Colonic mucosa (tissue), 4 donors: ENCODE measurements around the gene SERPINB3. TPM values are rescaled to one million over a fixed set of nuclear protein-coding genes. Genes with fewer than 3 reads are reported as not detected.

Experiments used
- DNase-seq: peaks from one replicate; pipeline ENCODE4 v3.0.0-alpha.2; 2020
- H3K27ac ChIP-seq: fragments of 200-600 bp; one replicate; pipeline ENCODE4 v1.8.0; 2021
- H3K27me3 ChIP-seq: fragments of 200-600 bp; one replicate; pipeline ENCODE4 v1.8.0; 2021
- H3K36me3 ChIP-seq: fragments of 200-600 bp; one replicate; pipeline ENCODE4 v1.8.0; 2021
- H3K4me1 ChIP-seq: fragments of 200-600 bp; one replicate; pipeline ENCODE4 v1.8.0; 2021; ENCODE audit warnings: mild to moderate bottlenecking
- H3K4me3 ChIP-seq: fragments of 200-600 bp; one replicate; pipeline ENCODE4 v1.8.0; 2021
- H3K9ac ChIP-seq, 2 donors: one replicate each; pipeline ENCODE4 v1.7.0; 2013; ENCODE audit warnings: control low read depth in 2 of 2, low read depth in 2 of 2, low read length in 2 of 2
- H3K9me3 ChIP-seq: fragments of 200-600 bp; one replicate; pipeline ENCODE4 v1.8.0; 2021
- CTCF ChIP-seq: fragments of 200-600 bp; IDR thresholded peaks from one replicate; pipeline ENCODE4 v1.8.0; 2022; ENCODE audit warnings: antibody characterized with exemption, mild to moderate bottlenecking
- intact Hi-C: fragments of 100-400 bp; cut with DNase I; formaldehyde crosslinking; loops from one replicate; pipeline ENCODE4 v1.14.1; 2022
- total RNA-seq, 2 donors: library from RNA; stranded (reverse); fragmentation: NEBNext Ultra II Directional in 1 of 2; extraction: Animal tissue kit (Norgen Biotek cat#: 25700) in 1 of 2; gene quantifications; one replicate each; pipeline ENCODE4 v1.2.1, GENCODE V29; 2021
- donor health status: healthy.
- donor health status: DM: no; HTN: no; CAD: no.
- donor health status: DM: no; HTN: no; CAD: no.

Gene SERPINB3
- total RNA-seq, 2 donors from 2014 or later: not detected

DNA sequence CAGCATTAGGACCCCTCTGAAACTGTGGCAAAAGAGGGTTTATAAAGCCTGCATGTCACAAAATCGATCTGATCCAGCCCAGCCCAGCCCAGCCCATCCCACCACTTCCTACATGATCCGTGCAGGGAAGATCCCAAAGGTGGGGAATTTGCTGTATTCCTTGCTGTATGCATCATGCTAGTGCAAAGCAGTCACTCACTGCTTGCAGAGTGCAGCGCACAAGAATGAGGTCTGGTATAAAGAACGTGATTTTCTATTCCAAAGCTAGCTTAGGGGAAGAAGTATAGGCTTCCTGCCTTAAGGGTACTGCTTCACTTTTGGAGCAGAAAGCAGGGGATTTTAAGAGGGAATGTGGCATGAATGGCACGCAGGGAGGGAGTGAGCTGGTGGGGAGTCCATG, 22.2 kb upstream of the SERPINB3 start:
- DNase-seq: no peak
- Histone ChIP-seq H3K4me1 (no peaks in the 10 kb centered on the region), H3K9ac (no peak overlapping the region), H3K9me3 (no peaks in the 10 kb centered on the region), H3K36me3 (no peaks in the 10 kb centered on the region), H3K27ac (no peak overlapping the region), H3K27me3 (no peaks in the 10 kb centered on the region), H3K4me3 (no peak overlapping the region)
- intact Hi-C loops: no loop called here
- no peak for TF ChIP-seq CTCF

- no peaks in the 10 kb centered on the region for H3K9me3 ChIP-seq
- H3K36me3 ChIP-seq: no peaks in the 10 kb centered on the region
- intact Hi-C loops: no loop called here
- no peak for TF ChIP-seq CTCF
- H3K27me3 ChIP-seq: no peaks in the 10 kb centered on the region
- H3K4me1 ChIP-seq: no peaks in the 10 kb centered on the region
- H3K9ac ChIP-seq: no peak overlapping the region
- H3K4me3 ChIP-seq: no peak overlapping the region
- no peak overlapping the region for H3K27ac ChIP-seq
- no peak for DNase-seq
Observed at GRCh38 chr18:63683152-63683551, 21.5 kb upstream of the SERPINB3 start.

GRCh38 chr18:63681449-63682340, 20.0 kb upstream of the SERPINB3 start:
- Histone ChIP-seq H3K27me3 (no peaks in the 10 kb centered on the region), H3K9ac (no peak overlapping the region), H3K9me3 (no peaks in the 10 kb centered on the region), H3K36me3 (no peaks in the 10 kb centered on the region), H3K4me3 (no peak overlapping the region), H3K27ac (no peak overlapping the region), H3K4me1 (no peaks in the 10 kb centered on the region)
- DNase-seq: no peak
- intact Hi-C loops: no loop called here
- no peak for TF ChIP-seq CTCF

DNA sequence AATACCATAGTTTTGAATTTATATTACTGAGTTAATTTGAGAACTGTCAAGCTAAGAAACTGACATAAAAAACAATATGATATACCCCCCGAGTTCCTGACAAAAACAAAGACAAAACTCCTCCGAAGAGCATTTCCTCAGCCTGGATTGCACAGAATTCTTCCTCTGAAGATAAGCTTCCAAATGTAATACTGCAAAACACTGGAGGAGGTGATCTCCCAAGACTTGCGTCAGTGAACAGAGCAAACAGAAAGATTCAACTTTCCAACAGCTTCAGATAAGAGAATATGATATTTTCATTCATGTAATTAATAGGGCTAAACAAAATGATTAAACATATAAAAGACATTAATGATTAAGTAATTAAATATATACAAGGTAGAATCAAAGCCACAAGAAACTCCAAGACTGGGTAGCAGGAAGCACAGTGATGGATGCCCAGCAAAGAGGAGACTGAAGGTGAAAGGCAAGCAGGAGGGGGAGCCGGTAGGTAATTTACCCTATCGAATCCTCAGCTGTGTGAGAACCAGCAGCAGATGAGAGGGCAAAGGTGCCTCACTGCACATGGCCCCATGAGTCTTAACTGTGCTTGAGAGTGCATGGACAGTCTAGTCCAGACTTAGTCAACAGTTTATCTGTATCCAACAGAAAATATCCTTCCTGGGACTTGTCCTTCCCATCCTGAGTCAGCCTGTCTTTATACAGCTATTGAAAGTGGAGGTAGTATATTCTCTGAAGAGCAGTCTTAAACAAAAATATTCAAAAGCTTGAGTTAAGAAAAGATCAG, 18.3 kb upstream of the SERPINB3 start:
- Histone ChIP-seq H3K27ac (no peak overlapping the region), H3K36me3 (no peaks in the 10 kb centered on the region), H3K9ac (no peak overlapping the region), H3K9me3 (no peaks in the 10 kb centered on the region), H3K4me3 (no peak overlapping the region), H3K27me3 (no peaks in the 10 kb centered on the region), H3K4me1 (no peaks in the 10 kb centered on the region)
- TF ChIP-seq CTCF: no peak
- DNase-seq: no peak
- intact Hi-C loops: no loop called here

DNA sequence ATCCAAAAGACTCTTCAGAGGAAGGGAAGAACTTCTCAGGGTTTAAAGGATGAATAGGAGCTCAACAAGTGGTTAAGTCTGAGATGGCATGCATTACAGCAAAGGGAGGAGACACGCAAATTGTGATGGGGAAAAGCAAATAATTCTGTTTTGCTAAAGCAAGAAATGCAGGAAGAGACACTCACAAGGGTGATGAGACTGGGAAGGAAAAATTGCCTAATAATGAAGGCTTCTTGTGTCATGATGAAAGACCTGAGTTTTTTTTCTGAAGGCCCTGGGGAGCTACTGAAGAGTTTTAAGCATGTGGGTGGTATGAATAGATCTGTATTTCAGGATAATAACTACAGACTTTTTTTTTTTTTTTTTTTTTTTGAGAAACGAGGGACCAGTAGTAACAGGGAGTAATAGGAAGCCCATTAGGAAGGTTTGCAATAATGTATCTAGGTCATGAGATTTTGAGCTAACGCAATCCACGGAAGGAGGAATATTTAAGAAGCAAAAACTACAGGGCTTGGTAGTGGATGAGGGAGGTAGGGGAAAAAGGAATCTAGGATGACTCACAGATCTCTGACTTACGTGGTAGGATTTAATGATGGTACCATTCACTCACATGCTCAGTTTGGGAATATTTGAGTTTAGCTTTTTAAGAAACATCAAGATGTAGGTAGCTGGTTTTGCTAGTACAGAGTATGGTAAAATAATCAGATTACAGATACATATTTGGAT, 16.0 kb upstream of the SERPINB3 start:
- no peak overlapping the region for H3K9ac ChIP-seq
- H3K27me3 ChIP-seq: no peaks in the 10 kb centered on the region
- H3K27ac ChIP-seq: no peak overlapping the region
- DNase-seq: no peak
- TF ChIP-seq CTCF: no peak
- no peaks in the 10 kb centered on the region for H3K9me3 ChIP-seq
- H3K4me3 ChIP-seq: no peak overlapping the region
- intact Hi-C loops: no loop called here
- no peaks in the 10 kb centered on the region for H3K36me3 ChIP-seq
- H3K4me1 ChIP-seq: no peaks in the 10 kb centered on the region
